CD4-positive, CD25-positive, alpha-beta regulatory T cell (primary cell): ENCODE results near the gene ENSA. TPM values are rescaled to one million over a fixed set of nuclear protein-coding genes. Genes with fewer than 3 reads are reported as not detected.

Experiments
- ATAC-seq, 2 donors: fragments of 150-1000 bp; cut with Tn5 transposase; one replicate each; pipeline ENCODE4 v1.10.0; 2021; ENCODE audit warnings: low read depth in 2 of 2, moderate number of reproducible peaks in 2 of 2, moderate library complexity in 1 of 2
- DNase-seq, 3 donors: peaks; one replicate each; pipeline versions ENCODE4 v3.0.0 to v3.0.0-alpha.2; 2012 to 2022; ENCODE audit warnings: mixed read lengths in 1 of 3
- H3K27ac ChIP-seq: one replicate; pipeline ENCODE4 v1.7.0; 2013; ENCODE audit warnings: mild to moderate bottlenecking, low read length; ENCODE audit not compliant: insufficient read depth, poor library complexity, severe bottlenecking
- H3K27me3 ChIP-seq: one replicate; pipeline ENCODE4 v1.7.0; 2013; ENCODE audit warnings: low read length; ENCODE audit not compliant: control insufficient read depth, insufficient read depth
- H3K36me3 ChIP-seq: one replicate; pipeline ENCODE4 v1.7.0; 2013; ENCODE audit warnings: mild to moderate bottlenecking, low read length, moderate library complexity; ENCODE audit not compliant: control insufficient read depth, insufficient read depth
- H3K4me1 ChIP-seq: 2 replicates; pipeline ENCODE4 v1.7.0; 2013; ENCODE audit warnings: mild to moderate bottlenecking, low read length; ENCODE audit not compliant: insufficient read depth, control insufficient read depth, poor library complexity, severe bottlenecking
- H3K4me3 ChIP-seq: one replicate; pipeline ENCODE4 v1.7.0; 2013; ENCODE audit warnings: low read depth, mild to moderate bottlenecking, low read length, moderate library complexity
- H3K9me3 ChIP-seq, 2 experiments: 1 replicate in 1 of 2; 2 replicates in 1 of 2; pipeline ENCODE4 v1.7.0; 2013; ENCODE audit warnings: low read length in 2 of 2, mild to moderate bottlenecking in 1 of 2, moderate library complexity in 1 of 2; ENCODE audit not compliant: control insufficient read depth in 2 of 2
- H3K27ac Mint-ChIP-seq, 3 donors: one replicate each; pipeline ENCODE4 v1.8.0; 2020 to 2022; ENCODE audit warnings: mild to moderate bottlenecking in 3 of 3, mixed read lengths in 3 of 3, moderate library complexity in 2 of 3
- H3K27me3 Mint-ChIP-seq: one replicate; pipeline ENCODE4 v1.8.0; 2022; ENCODE audit warnings: mild to moderate bottlenecking, mixed read lengths
- H3K36me3 Mint-ChIP-seq: one replicate; pipeline ENCODE4 v1.8.0; 2020; ENCODE audit warnings: mixed read lengths
- H3K4me1 Mint-ChIP-seq, 4 donors: one replicate each; pipeline ENCODE4 v1.8.0; 2020 to 2022; ENCODE audit warnings: mixed read lengths in 4 of 4, mild to moderate bottlenecking in 1 of 4
- H3K4me3 Mint-ChIP-seq, 4 donors: one replicate each; pipeline ENCODE4 v1.8.0; 2020 to 2022; ENCODE audit warnings: mild to moderate bottlenecking in 4 of 4, mixed read lengths in 4 of 4, moderate library complexity in 3 of 4
- H3K9me3 Mint-ChIP-seq, 7 donors: one replicate each; pipeline ENCODE4 v1.8.0; 2020 to 2022; ENCODE audit warnings: mixed read lengths in 7 of 7, mild to moderate bottlenecking in 3 of 7, moderate library complexity in 2 of 7
- polyA plus RNA-seq, 4 donors: library from polyadenylated mRNA; unstranded; fragments of 300-500 nt; fragmentation: Illumina TruSeq; gene quantifications; one replicate each; pipeline ENCODE4 v1.2.3, GENCODE V29; 2021
- total RNA-seq: library from RNA; stranded (reverse); gene quantifications from one replicate; pipeline ENCODE4 v1.2.3, GENCODE V29; 2022

The ENSA gene
- total and polyA plus RNA-seq, 5 donors from 2014 or later: 41.2 to 169 (median 52.5) TPM

GRCh38 chr1:150620919-150621318 is 8.5 kb downstream of the ENSA start:
- Histone ChIP-seq H3K4me1 (peaks cover 30% of the 10 kb centered on the region), H3K27me3 (no peaks in the 10 kb centered on the region), H3K9me3 (no peaks in the 10 kb centered on the region), H3K36me3 (peaks cover 40% of the 10 kb centered on the region), H3K27ac (peak overlapping the region; percentile 53), H3K4me3 (no peak overlapping the region)
- DNase-seq: no peak
- Mint-ChIP-seq H3K4me1 (peaks cover 31 to 65% (median 46%) of the 10 kb centered on the region in 4 donors), H3K36me3 (peaks cover 45% of the 10 kb centered on the region), H3K27me3 (no peaks in the 10 kb centered on the region), H3K9me3 (peaks cover 0 to 1% (median 0%) of the 10 kb centered on the region in 7 donors), H3K27ac (peak overlapping the region in 2 of 3 donors; percentile 72 to 93), H3K4me3 (no peak overlapping the region)
- ATAC-seq: no peak

GRCh38 chr1:150619576-150620509 is 9.6 kb downstream of the ENSA start:
- Mint-ChIP-seq H3K9me3 (peaks cover 0 to 1% (median 0%) of the 10 kb centered on the region in 7 donors), H3K4me3 (peak overlapping the region in 1 of 4 donors; percentile 9), H3K4me1 (peaks cover 38 to 75% (median 51%) of the 10 kb centered on the region in 4 donors), H3K36me3 (peaks cover 41% of the 10 kb centered on the region), H3K27ac (peak overlapping the region; percentile 17 to 93 (median 72)), H3K27me3 (no peaks in the 10 kb centered on the region)
- DNase-seq (peak in 1 of 3 donors; percentile 41), ATAC-seq (peak; percentile 54 to 62)
- Histone ChIP-seq H3K4me1 (peaks cover 39% of the 10 kb centered on the region), H3K4me3 (peak overlapping the region; percentile 15), H3K9me3 (no peaks in the 10 kb centered on the region), H3K36me3 (peaks cover 35% of the 10 kb centered on the region), H3K27me3 (no peaks in the 10 kb centered on the region), H3K27ac (peak overlapping the region; percentile 18)

- H3K36me3 Mint-ChIP-seq: peaks cover 37% of the 10 kb centered on the region
- H3K27ac Mint-ChIP-seq: peak overlapping the region; percentile 74 to 90 (median 75)
- H3K27me3 Mint-ChIP-seq: peaks cover 5% of the 10 kb centered on the region
- peak overlapping the region; percentile 43 for H3K27ac ChIP-seq
- H3K9me3 Mint-ChIP-seq: no peaks in the 10 kb centered on the region
- peaks cover 13% of the 10 kb centered on the region for H3K36me3 ChIP-seq
- peak overlapping the region; percentile 20 to 72 (median 47) for H3K4me3 Mint-ChIP-seq
- H3K9me3 ChIP-seq: no peaks in the 10 kb centered on the region
- ATAC-seq: no peak
- H3K4me1 ChIP-seq: peaks cover 59% of the 10 kb centered on the region
- H3K27me3 ChIP-seq: no peaks in the 10 kb centered on the region
- H3K4me1 Mint-ChIP-seq: peaks cover 42 to 74% (median 59%) of the 10 kb centered on the region in 4 donors
- peak overlapping the region; percentile 43 for H3K4me3 ChIP-seq
- peak in 1 of 3 donors; percentile 39 for DNase-seq
These were observed 13.8 kb downstream of the ENSA start for GRCh38 chr1:150615346-150616201.

- peak overlapping the region; percentile 62 to 88 (median 71) for H3K27ac Mint-ChIP-seq
- H3K27me3 ChIP-seq: no peaks in the 10 kb centered on the region
- peak in 2 of 3 donors; percentile 30 to 64 for DNase-seq
- H3K4me1 Mint-ChIP-seq: peaks cover 32 to 60% (median 48%) of the 10 kb centered on the region in 4 donors
- no peaks in the 10 kb centered on the region for H3K9me3 ChIP-seq
- peaks cover 5% of the 10 kb centered on the region for H3K27me3 Mint-ChIP-seq
- H3K9me3 Mint-ChIP-seq: no peaks in the 10 kb centered on the region
- peaks cover 48% of the 10 kb centered on the region for H3K4me1 ChIP-seq
- H3K4me3 Mint-ChIP-seq: peak overlapping the region; percentile 24 to 84 (median 54)
- H3K36me3 ChIP-seq: peaks cover 8% of the 10 kb centered on the region
- H3K4me3 ChIP-seq: peak overlapping the region; percentile 55
- peaks cover 26% of the 10 kb centered on the region for H3K36me3 Mint-ChIP-seq
- ATAC-seq: peak; percentile 13 to 37
- H3K27ac ChIP-seq: peak overlapping the region; percentile 90
These were observed 16.1 kb downstream of the ENSA start for GRCh38 chr1:150613061-150613920.

GRCh38 chr1:150612014-150612345 is 17.4 kb downstream of the ENSA start:
- Mint-ChIP-seq H3K4me3 (peak overlapping the region in 2 of 4 donors; percentile 39 to 65), H3K4me1 (peaks cover 30 to 58% (median 46%) of the 10 kb centered on the region in 4 donors), H3K36me3 (peaks cover 23% of the 10 kb centered on the region), H3K27ac (peak overlapping the region; percentile 84 to 97 (median 90)), H3K9me3 (no peaks in the 10 kb centered on the region), H3K27me3 (peaks cover 5% of the 10 kb centered on the region)
- Histone ChIP-seq H3K4me3 (peak overlapping the region; percentile 53), H3K9me3 (no peaks in the 10 kb centered on the region), H3K27me3 (no peaks in the 10 kb centered on the region), H3K4me1 (peaks cover 48% of the 10 kb centered on the region), H3K27ac (peak overlapping the region; percentile 90), H3K36me3 (peaks cover 8% of the 10 kb centered on the region)
- ATAC-seq (no peak), DNase-seq (no peak)

- H3K4me1 Mint-ChIP-seq: peaks cover 22 to 47% (median 38%) of the 10 kb centered on the region in 4 donors
- H3K4me1 ChIP-seq: peaks cover 43% of the 10 kb centered on the region
These were observed 18.8 kb downstream of the ENSA start for GRCh38 chr1:150610576-150610975.

More at GRCh38 chr1:150610576-150610975, 18.8 kb downstream of the ENSA start:
- peaks cover 5% of the 10 kb centered on the region for H3K27me3 Mint-ChIP-seq
- H3K4me3 ChIP-seq: no peak overlapping the region
- H3K9me3 Mint-ChIP-seq: no peaks in the 10 kb centered on the region
- H3K36me3 ChIP-seq: peaks cover 4% of the 10 kb centered on the region
- H3K27ac Mint-ChIP-seq: peak overlapping the region; percentile 55 to 84 (median 74)
- H3K27ac ChIP-seq: peak overlapping the region; percentile 90
- H3K36me3 Mint-ChIP-seq: peaks cover 17% of the 10 kb centered on the region
- DNase-seq: no peak
- no peaks in the 10 kb centered on the region for H3K9me3 ChIP-seq
- H3K27me3 ChIP-seq: no peaks in the 10 kb centered on the region
- H3K4me3 Mint-ChIP-seq: peak overlapping the region in 1 of 4 donors; percentile 68
- ATAC-seq: no peak
